GM12864 (cell line): ENCODE results near the gene GASK1A.

Experiments
- DNase-seq: peaks from one replicate; pipeline ENCODE4 v3.0.0-alpha.2; 2011; ENCODE audit warnings: low read depth
- H3K4me3 ChIP-seq: 2 replicates; pipeline ENCODE4 v1.5.1; 2011; ENCODE audit warnings: mild to moderate bottlenecking, low read depth, low read length, control low read depth
- CTCF ChIP-seq: IDR thresholded peaks from 2 replicates; pipeline ENCODE4 v1.5.1; 2011; ENCODE audit warnings: low read depth, mild to moderate bottlenecking, moderate library complexity, low read length, control low read depth, inconsistent platforms; ENCODE audit errors: missing control alignments

Gene GASK1A

GRCh38 chr3:42942693-42943092 lies 36.4 kb upstream of the GASK1A start:
- no peak overlapping the region for H3K4me3 ChIP-seq
- no peak for DNase-seq
- TF ChIP-seq CTCF, result no peak

GRCh38 chr3:42946050-42946449 lies 33.1 kb upstream of the GASK1A start:
- H3K4me3 ChIP-seq, result no peak overlapping the region
- no peak for TF ChIP-seq CTCF

GRCh38 chr3:42957573-42957972 lies 21.5 kb upstream of the GASK1A start:
- no peak for TF ChIP-seq CTCF
- DNase-seq, result no peak
- no peak overlapping the region for H3K4me3 ChIP-seq

More at GRCh38 chr3:42946050-42946449, 33.1 kb upstream of the GASK1A start:
- DNase-seq, result no peak

- DNase-seq, result no peak
- no peak overlapping the region for H3K4me3 ChIP-seq
- TF ChIP-seq CTCF, result no peak
Observed at GRCh38 chr3:42960282-42960681, 18.8 kb upstream of the GASK1A start.

- no peak for DNase-seq
- H3K4me3 ChIP-seq, result no peak overlapping the region
- TF ChIP-seq CTCF, result no peak
Observed at GRCh38 chr3:42960786-42961185, 18.3 kb upstream of the GASK1A start.

- H3K4me3 ChIP-seq, result no peak overlapping the region
- TF ChIP-seq CTCF, result peak; percentile 47
- no peak for DNase-seq
Observed at GRCh38 chr3:42961633-42962032, 17.5 kb upstream of the GASK1A start.

- no peak overlapping the region for H3K4me3 ChIP-seq
- TF ChIP-seq CTCF, result no peak
- no peak for DNase-seq
Observed at GRCh38 chr3:42963269-42963668, 15.8 kb upstream of the GASK1A start.
